Sigmoid colon (tissue), 7 donors: ENCODE data around the gene PTPA. TPM values are rescaled to one million over a fixed set of nuclear protein-coding genes. Genes with fewer than 3 reads are reported as not detected.
A peak's percentile ranks its signal among the peaks of the same experiment; 100 is the strongest.
"Not testable (repeated sequence)": the region's sequence is repeated elsewhere in the genome, so short reads cannot be mapped to it uniquely, and the experiment has no call there.

Experiments
- DNase-seq: peaks from one replicate; pipeline ENCODE4 v3.0.0-alpha.2; 2019
- H3K27ac ChIP-seq, 4 donors: fragments of 200-600 bp; sonication (generic); one replicate each; pipeline ENCODE4 v1.5.1; 2016 to 2019; ENCODE audit warnings: mild to moderate bottlenecking in 1 of 4
- H3K27me3 ChIP-seq, 3 donors: fragments of 200-600 bp; sonication (generic); one replicate each; pipeline ENCODE4 v1.5.1; 2019; ENCODE audit warnings: mild to moderate bottlenecking in 1 of 3
- H3K36me3 ChIP-seq, 4 donors: fragments of 200-600 bp; sonication (generic); one replicate each; pipeline ENCODE4 v1.5.1; 2016 to 2019
- H3K4me1 ChIP-seq, 4 donors: fragments of 200-600 bp; sonication (generic); one replicate each; pipeline ENCODE4 v1.5.1; 2017 to 2019
- H3K4me3 ChIP-seq, 4 donors: fragments of 200-600 bp; sonication (generic); one replicate each; pipeline ENCODE4 v1.5.1; 2017 to 2019; ENCODE audit warnings: mild to moderate bottlenecking in 2 of 4, moderate library complexity in 1 of 4
- H3K9me3 ChIP-seq, 4 donors: fragments of 200-600 bp in 3 of 4; sonication (generic) in 3 of 4; one replicate each; pipeline versions ENCODE4 v1.5.1 to v1.6.1; 2013 to 2019
- EP300 ChIP-seq, 4 donors: sonication (generic); formaldehyde crosslinking; IDR thresholded peaks; one replicate each; pipeline ENCODE4 v1.6.1; 2017; ENCODE audit warnings: antibody characterized with exemption in 4 of 4
- POLR2A ChIP-seq, 2 donors: fragments of 450-650 bp; IDR thresholded peaks; one replicate each; pipeline ENCODE4 v1.6.1; 2016; ENCODE audit warnings: antibody characterized with exemption in 2 of 2, mild to moderate bottlenecking in 2 of 2, moderate library complexity in 2 of 2
- POLR2AphosphoS5 ChIP-seq, 4 donors: sonication (generic); formaldehyde crosslinking; IDR thresholded peaks; one replicate each; pipeline ENCODE4 v1.6.1; 2017; ENCODE audit warnings: antibody characterized with exemption in 4 of 4
- WGBS, 2 donors: extraction: QIAGEN DNeasy Blood & Tissue Kit; methylation state at CpG; one replicate each; pipeline ENCODE4 v1.1.7; 2013; 5-methylcytosine and 5-hydroxymethylcytosine counted together
- intact Hi-C: fragments of 100-400 bp; cut with DNase I; formaldehyde crosslinking; loops from one replicate; pipeline ENCODE4 v1.15.1; 2023
- polyA plus RNA-seq, 3 donors: library from polyadenylated mRNA; stranded (reverse); fragments of 200-250 nt; gene quantifications; one replicate each; pipeline ENCODE4 v1.2.3, GENCODE V29; 2013
- total RNA-seq, 4 donors: library from RNA; depleted of rRNA; stranded (reverse); fragments of >200 nt; gene quantifications; one replicate each; pipeline ENCODE4 v1.1.0, GENCODE V29; 2016
- TF ChIP-seq, protein P1 (sequence below), 4 experiments: fragments of 450-650 bp in 3 of 4; fragments of 200-600 bp in 1 of 4; IDR thresholded peaks; one replicate each; pipeline ENCODE4 v1.5.1; 2016 to 2019; ENCODE audit warnings: antibody characterized with exemption in 4 of 4, mild to moderate bottlenecking in 3 of 4, moderate library complexity in 2 of 4
- donor health status: healthy with polysubstance abuse.
- donor health status: Bipolar disorder and iron deficiency.
- donor health status: healthy.

The PTPA gene
- total and polyA plus RNA-seq, 7 donors, result 50.2 to 141 (median 78.5) TPM

- 3 to 6% methylated on average over 64 of the region's 64 CpGs for WGBS, 2 donors
- H3K27ac ChIP-seq, result peak overlapping the region; percentile 92 to 97 (median 94)
- H3K36me3 ChIP-seq, result peaks cover 0 to 32% (median 14%) of the 10 kb centered on the region in 4 donors
- peak overlapping the region; percentile 73 to 95 (median 86) for H3K4me3 ChIP-seq
- H3K9me3 ChIP-seq, result no peaks in the 10 kb centered on the region
- H3K27me3 ChIP-seq, result no peaks in the 10 kb centered on the region
- TF ChIP-seq, protein P1, sequence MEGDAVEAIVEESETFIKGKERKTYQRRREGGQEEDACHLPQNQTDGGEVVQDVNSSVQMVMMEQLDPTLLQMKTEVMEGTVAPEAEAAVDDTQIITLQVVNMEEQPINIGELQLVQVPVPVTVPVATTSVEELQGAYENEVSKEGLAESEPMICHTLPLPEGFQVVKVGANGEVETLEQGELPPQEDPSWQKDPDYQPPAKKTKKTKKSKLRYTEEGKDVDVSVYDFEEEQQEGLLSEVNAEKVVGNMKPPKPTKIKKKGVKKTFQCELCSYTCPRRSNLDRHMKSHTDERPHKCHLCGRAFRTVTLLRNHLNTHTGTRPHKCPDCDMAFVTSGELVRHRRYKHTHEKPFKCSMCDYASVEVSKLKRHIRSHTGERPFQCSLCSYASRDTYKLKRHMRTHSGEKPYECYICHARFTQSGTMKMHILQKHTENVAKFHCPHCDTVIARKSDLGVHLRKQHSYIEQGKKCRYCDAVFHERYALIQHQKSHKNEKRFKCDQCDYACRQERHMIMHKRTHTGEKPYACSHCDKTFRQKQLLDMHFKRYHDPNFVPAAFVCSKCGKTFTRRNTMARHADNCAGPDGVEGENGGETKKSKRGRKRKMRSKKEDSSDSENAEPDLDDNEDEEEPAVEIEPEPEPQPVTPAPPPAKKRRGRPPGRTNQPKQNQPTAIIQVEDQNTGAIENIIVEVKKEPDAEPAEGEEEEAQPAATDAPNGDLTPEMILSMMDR (IDR thresholded peaks at IDR 0.05), result no peak
- intact Hi-C loops, result no loop called here
- peak; percentile 74 for DNase-seq
- peaks cover 0 to 41% (median 34%) of the 10 kb centered on the region in 4 donors for H3K4me1 ChIP-seq
Measured at GRCh38 chr9:129109952-129110739, 1.1 kb upstream of the PTPA start.

DNA sequence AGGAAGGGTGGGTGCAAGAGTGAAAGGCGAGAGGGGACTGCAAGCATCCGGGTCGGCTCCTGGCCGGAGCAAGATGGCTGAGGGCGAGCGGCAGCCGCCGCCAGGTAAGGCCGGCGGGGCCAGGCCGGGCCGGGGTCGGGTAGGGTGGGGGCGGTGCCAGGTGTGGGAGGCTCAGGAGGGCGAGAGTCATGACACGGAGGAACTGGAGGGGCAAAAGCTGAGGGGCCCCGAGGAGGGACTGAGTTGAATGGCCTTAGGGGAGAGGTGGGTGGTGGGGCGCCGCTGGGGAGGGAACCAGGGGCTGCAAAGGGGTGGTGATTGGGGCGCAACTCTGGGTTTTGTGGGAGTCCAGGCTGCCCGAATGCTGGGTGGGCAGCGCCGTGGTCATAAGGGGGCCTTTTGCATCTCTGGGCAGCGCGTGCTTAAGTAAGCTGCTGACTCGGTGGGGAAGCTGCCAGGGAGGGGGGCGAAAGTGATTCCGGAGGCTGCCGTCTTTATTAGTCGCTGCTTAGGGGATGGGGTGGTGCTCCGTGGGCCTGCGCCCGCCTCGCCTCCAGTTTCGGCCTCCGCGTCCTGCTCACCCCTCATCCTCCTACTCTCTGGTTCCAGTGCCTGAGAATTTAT, 425 bp downstream of the PTPA start:
- Histone ChIP-seq H3K27me3 (no peaks in the 10 kb centered on the region), H3K36me3 (peaks cover 0 to 17% (median 8%) of the 10 kb centered on the region in 4 donors), H3K4me3 (peak overlapping the region; percentile 73 to 95 (median 87)), H3K27ac (peak overlapping the region; percentile 92 to 97 (median 94)), H3K4me1 (peaks cover 0 to 41% (median 34%) of the 10 kb centered on the region in 4 donors), H3K9me3 (no peaks in the 10 kb centered on the region)
- no peak for TF ChIP-seq POLR2AphosphoS5 (IDR thresholded peaks at IDR 0.05)
- TF ChIP-seq EP300 (IDR thresholded peaks at IDR 0.05), result no peak
- TF ChIP-seq, protein P1 (IDR thresholded peaks at IDR 0.05), result no peak
- TF ChIP-seq POLR2A (IDR thresholded peaks at IDR 0.05), result no peak
- intact Hi-C loops, result no loop called here
- 0 to 1% methylated on average over 37 of the region's 37 CpGs for WGBS, 2 donors
- no peak for DNase-seq

GRCh38 chr9:129112526-129112925, 1.3 kb downstream of the PTPA start:
- H3K36me3 ChIP-seq, intact Hi-C loops, H3K27me3 ChIP-seq, DNase-seq, H3K27ac ChIP-seq, H3K9me3 ChIP-seq: not testable (repeated sequence)
- 91 to 93% methylated on average over 17 of the region's 17 CpGs for WGBS, 2 donors
- peak overlapping the region in 3 of 4 donors; percentile 73 to 95 (median 93) for H3K4me3 ChIP-seq
- peaks cover 0 to 41% (median 34%) of the 10 kb centered on the region in 4 donors for H3K4me1 ChIP-seq

DNA sequence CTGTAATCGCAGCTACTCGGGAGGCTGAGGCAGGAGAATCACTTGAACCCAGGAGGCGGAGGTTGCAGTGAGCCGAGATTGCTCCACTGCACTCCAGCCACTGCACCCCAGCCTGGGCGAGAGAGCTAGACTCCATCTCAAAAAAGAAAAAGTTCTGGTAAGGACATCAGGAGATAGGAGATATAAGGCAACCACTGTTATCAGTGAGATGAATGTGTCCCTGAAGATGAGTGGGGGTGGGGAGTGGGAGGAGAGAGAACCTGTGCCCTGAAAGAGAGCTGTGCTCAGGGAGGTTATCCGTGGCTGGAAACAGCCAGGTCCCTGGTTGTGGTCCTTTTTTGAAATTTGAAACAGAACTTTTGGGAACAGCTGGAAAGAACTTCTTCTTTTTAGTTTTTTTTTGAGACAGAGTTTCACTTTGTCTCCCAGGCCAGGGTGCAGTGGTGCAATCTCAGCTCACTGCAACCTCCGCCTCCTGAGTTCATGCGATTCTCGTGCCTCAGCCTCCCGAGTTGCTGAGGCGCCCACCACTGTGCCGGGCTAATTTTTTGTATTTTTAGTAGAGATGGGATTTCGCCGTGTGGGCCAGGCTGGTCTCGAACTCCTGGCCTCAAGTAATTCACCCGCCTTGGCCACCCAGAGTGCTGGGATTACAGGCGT, 2.6 kb downstream of the PTPA start:
- TF ChIP-seq, protein P1 (IDR thresholded peaks at IDR 0.05), result no peak
- no peak for TF ChIP-seq EP300 (IDR thresholded peaks at IDR 0.05)
- no peak for TF ChIP-seq POLR2AphosphoS5 (IDR thresholded peaks at IDR 0.05)
- TF ChIP-seq POLR2A (IDR thresholded peaks at IDR 0.05), result no peak
- H3K4me3 ChIP-seq, result no peak overlapping the region
- DNase-seq, result no peak
- intact Hi-C loops, result no loop called here
- WGBS, 2 donors, result 88 to 92% methylated on average over 17 of the region's 17 CpGs
- H3K36me3 ChIP-seq, result no peaks in the 10 kb centered on the region
- no peaks in the 10 kb centered on the region for H3K27me3 ChIP-seq
- no peak overlapping the region for H3K27ac ChIP-seq
- peaks cover 0 to 36% (median 27%) of the 10 kb centered on the region in 4 donors for H3K4me1 ChIP-seq
- no peaks in the 10 kb centered on the region for H3K9me3 ChIP-seq

DNA sequence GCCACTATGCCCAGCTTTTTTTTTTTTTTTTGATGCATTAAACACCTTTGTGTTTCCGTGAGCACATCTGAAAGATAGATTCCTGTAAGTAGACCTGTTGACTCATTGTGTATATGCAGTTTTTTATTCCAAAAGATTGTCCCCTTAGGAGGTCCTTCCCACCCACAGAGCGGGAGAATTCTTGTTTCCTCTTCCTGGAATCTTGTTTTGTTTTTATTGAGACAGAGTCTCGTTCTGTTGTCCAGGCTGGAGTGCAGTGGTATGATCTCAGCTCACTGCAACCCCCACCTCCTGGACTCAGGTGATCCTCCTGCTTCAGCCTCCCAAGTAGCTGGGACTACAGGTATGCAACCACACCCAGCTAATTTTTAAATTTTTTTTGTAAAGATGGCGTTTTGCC, 7.6 kb downstream of the PTPA start:
- H3K27ac ChIP-seq, result no peak overlapping the region
- 78 to 85% methylated on average over 4 of the region's 4 CpGs for WGBS, 2 donors
- H3K4me3 ChIP-seq, result no peak overlapping the region
- no peak for DNase-seq
- peaks cover 0 to 33% (median 16%) of the 10 kb centered on the region in 4 donors for H3K36me3 ChIP-seq
- TF ChIP-seq EP300 (IDR thresholded peaks at IDR 0.05), result no peak
- TF ChIP-seq POLR2AphosphoS5 (IDR thresholded peaks at IDR 0.05), result no peak
- TF ChIP-seq, protein P1 (IDR thresholded peaks at IDR 0.05), result no peak
- TF ChIP-seq POLR2A (IDR thresholded peaks at IDR 0.05), result no peak
- no peaks in the 10 kb centered on the region for H3K9me3 ChIP-seq
- no peaks in the 10 kb centered on the region for H3K27me3 ChIP-seq
- intact Hi-C loops, result no loop called here
- H3K4me1 ChIP-seq, result peaks cover 0 to 5% (median 0%) of the 10 kb centered on the region in 4 donors
